HL-60/S4 treated with retinoic acid at 250 ng/mL for 4 days and 3 days (cell line): ENCODE data around the gene ADAMTS7.
"Not testable (repeated sequence)": the region's sequence is repeated elsewhere in the genome, so short reads cannot be mapped to it uniquely, and the experiment has no call there.

Experiments used
- in situ Hi-C: fragments of 300-500 bp; cut with MboI; formaldehyde crosslinking; loops from 2 replicates; pipeline ENCODE4 v1.7.0; 2022; ENCODE audit warnings: low sequenced_read_pairs

The ADAMTS7 gene

GRCh38 chr15:78766041-78766440 lies 45.2 kb downstream of the ADAMTS7 start:
- in situ Hi-C loops: no loop called here

- in situ Hi-C loops: not testable (repeated sequence)
Observed at GRCh38 chr15:78765154-78765860, 46.0 kb downstream of the ADAMTS7 start.

- in situ Hi-C loops: not testable (repeated sequence)
Observed at GRCh38 chr15:78764340-78765153, 46.7 kb downstream of the ADAMTS7 start.

- in situ Hi-C loops: no loop called here
Observed at GRCh38 chr15:78763796-78764241, 47.4 kb downstream of the ADAMTS7 start.

- in situ Hi-C loops: no loop called here
Observed at GRCh38 chr15:78762985-78763795, 48.1 kb downstream of the ADAMTS7 start.

GRCh38 chr15:78762386-78762961 lies 48.8 kb downstream of the ADAMTS7 start:
- in situ Hi-C loops: not testable (repeated sequence)

- in situ Hi-C loops: no loop called here
Observed at GRCh38 chr15:78761891-78762385, 49.3 kb downstream of the ADAMTS7 start.

GRCh38 chr15:78761475-78761874 lies 49.8 kb downstream of the ADAMTS7 start:
- in situ Hi-C loops: not testable (repeated sequence)

GRCh38 chr15:78761020-78761419 lies 50.2 kb downstream of the ADAMTS7 start:
- in situ Hi-C loops: no loop called here

- in situ Hi-C loops: not testable (repeated sequence)
Observed at GRCh38 chr15:78760091-78760882, 51.0 kb downstream of the ADAMTS7 start.

GRCh38 chr15:78759361-78759998 lies 51.8 kb downstream of the ADAMTS7 start:
- in situ Hi-C loops: not testable (repeated sequence)

- in situ Hi-C loops: not testable (repeated sequence)
Observed at GRCh38 chr15:78758486-78759200, 52.6 kb downstream of the ADAMTS7 start.

GRCh38 chr15:78758084-78758483 lies 53.2 kb downstream of the ADAMTS7 start:
- in situ Hi-C loops: not testable (repeated sequence)

GRCh38 chr15:78757636-78757905 lies 53.7 kb downstream of the ADAMTS7 start:
- in situ Hi-C loops: no loop called here

GRCh38 chr15:78756781-78757635 lies 54.3 kb downstream of the ADAMTS7 start:
- in situ Hi-C loops: not testable (repeated sequence)

GRCh38 chr15:78755900-78756591 lies 55.2 kb downstream of the ADAMTS7 start:
- in situ Hi-C loops: not testable (repeated sequence)

- in situ Hi-C loops: not testable (repeated sequence)
Observed at GRCh38 chr15:78754637-78755280, 56.5 kb downstream of the ADAMTS7 start.
